Endodermal cell (in vitro differentiated cells): Measurements from ENCODE around the gene KCNJ2. TPM values are rescaled to one million over a fixed set of nuclear protein-coding genes. Genes with fewer than 3 reads are reported as not detected.
A peak's percentile ranks its signal among the peaks of the same experiment; 100 is the strongest.

Experiments
- DNase-seq: peaks from one replicate; pipeline ENCODE4 v3.0.0-alpha.2; 2017
- H3K27ac ChIP-seq: 2 replicates; pipeline ENCODE4 v1.5.1; 2013; ENCODE audit warnings: mild to moderate bottlenecking, low read depth, low read length, moderate library complexity
- H3K27me3 ChIP-seq: 2 replicates; pipeline ENCODE4 v1.6.1; 2013; ENCODE audit warnings: mild to moderate bottlenecking, low read length, moderate library complexity; ENCODE audit not compliant: insufficient read depth, control insufficient read depth, poor library complexity, severe bottlenecking
- H3K36me3 ChIP-seq: 2 replicates; pipeline ENCODE4 v1.7.0; 2013; ENCODE audit warnings: mild to moderate bottlenecking, low read length, moderate library complexity; ENCODE audit not compliant: control insufficient read depth, insufficient read depth
- H3K4me1 ChIP-seq: one replicate; pipeline ENCODE4 v1.7.0; 2013; ENCODE audit warnings: low read length; ENCODE audit not compliant: control insufficient read depth, insufficient read depth
- H3K4me3 ChIP-seq: 2 replicates; pipeline ENCODE4 v1.5.1; 2013; ENCODE audit warnings: mild to moderate bottlenecking, low read length, moderate library complexity
- H3K9ac ChIP-seq: 2 replicates; pipeline ENCODE4 v1.6.1; 2013; ENCODE audit warnings: mild to moderate bottlenecking, low read length, moderate library complexity; ENCODE audit not compliant: poor library complexity, severe bottlenecking; ENCODE audit errors: extremely low read depth
- H3K9me3 ChIP-seq: 2 replicates; pipeline ENCODE4 v1.6.1; 2013; ENCODE audit warnings: mild to moderate bottlenecking, low read length, moderate library complexity; ENCODE audit not compliant: control insufficient read depth
- H3K27ac Mint-ChIP-seq: 2 replicates; pipeline ENCODE4 v1.8.0; 2020; ENCODE audit warnings: mixed read lengths
- H3K27me3 Mint-ChIP-seq: 2 replicates; pipeline ENCODE4 v1.8.0; 2021; ENCODE audit warnings: mild to moderate bottlenecking, mixed read lengths; ENCODE audit not compliant: insufficient read depth
- H3K36me3 Mint-ChIP-seq: 2 replicates; pipeline ENCODE4 v1.8.0; 2020; ENCODE audit warnings: low read depth, mixed read lengths
- H3K4me1 Mint-ChIP-seq: 2 replicates; pipeline ENCODE4 v1.8.0; 2020; ENCODE audit warnings: mixed read lengths
- H3K4me3 Mint-ChIP-seq: 2 replicates; pipeline ENCODE4 v1.8.0; 2020; ENCODE audit warnings: mild to moderate bottlenecking, moderate library complexity, mixed read lengths
- H3K9me3 Mint-ChIP-seq: 2 replicates; pipeline ENCODE4 v1.8.0; 2020; ENCODE audit warnings: mild to moderate bottlenecking, mixed read lengths
- CTCF ChIP-seq: fragments of 200-600 bp; sonication (generic); conservative IDR thresholded peaks from 2 replicates; pipeline ENCODE4 v1.5.0; 2021; ENCODE audit warnings: antibody characterized with exemption, mild to moderate bottlenecking
- WGBS, 2 experiments: methylation state at CpG; one replicate each; pipeline versions ENCODE4 v1.1.5 to v1.1.7; 2013; ENCODE audit warnings: missing lambda C conversion rate in 2 of 2, mixed read lengths in 1 of 2; ENCODE audit not compliant: insufficient coverage in 1 of 2, insufficient read length in 1 of 2; 5-methylcytosine and 5-hydroxymethylcytosine counted together
- long read RNA-seq, 4 experiments: library from polyadenylated mRNA in 2 of 4; library from RNA in 1 of 4; library from capped mRNA in 1 of 4; stranded (forward) in 3 of 4; unstranded in 1 of 4; transcript quantifications; one replicate each; pipeline ENCODE4 v2.0.0, GENCODE V29; 2020 to 2021; ENCODE audit warnings: inconsistent platforms in 1 of 4
- polyA plus RNA-seq, 2 experiments: library from polyadenylated mRNA; stranded (reverse); fragments of 50-300 nt; gene quantifications; one replicate each; pipeline ENCODE4 v1.2.3, GENCODE V29; 2013
- total RNA-seq, 2 donors: library from RNA; stranded (reverse); fragmentation: NEBNext Ultra II Directional in 1 of 2; extraction: Animal tissue kit (Norgen Biotek cat#: 25700) in 1 of 2; gene quantifications; 2 replicates in 1 of 2; 3 replicates in 1 of 2; pipeline ENCODE4 v1.2.1, GENCODE V29; 2021

The KCNJ2 gene
- total RNA-seq: 1 to 10 TPM in 1 of 2 donors, under 1 TPM in 1; 0.35 to 1.3 TPM
- 0.82 TPM for polyA plus RNA-seq (2013, experiment 1 of 2)
- 0.62 TPM for polyA plus RNA-seq (2013, experiment 2 of 2)
- long read RNA-seq, experiment 1: 0 reads
- long read RNA-seq, experiment 2: 0 reads
- long read RNA-seq, experiment 3: 0 reads
- long read RNA-seq, experiment 4: 0 reads

- Histone ChIP-seq H3K36me3 (no peaks in the 10 kb centered on the region), H3K27me3 (peaks cover 57% of the 10 kb centered on the region)
Observed at GRCh38 chr17:70168977-70169708, at the start of gene KCNJ2. Gene KCNJ2 (plus strand): TSS chr17:70169532. CDS start chr17:70175040, 5,508 bp downstream.

GRCh38 chr17:70119545-70119944, 49.8 kb upstream of the KCNJ2 start:
- DNase-seq: peak; percentile 57
- 100% methylated on average over 1 of the region's 1 CpG; no CpG with 5 or more reads in 1 of the 2 experiments for WGBS, 2 experiments
- peaks cover 19% of the 10 kb centered on the region for H3K4me1 Mint-ChIP-seq

More at GRCh38 chr17:70168977-70169708, at the start of gene KCNJ2:
- H3K27ac Mint-ChIP-seq: peak within 1 kb of the TSS; percentile 57
- Histone ChIP-seq H3K4me1 (no peaks in the 10 kb centered on the region), H3K27ac (no peak within 1 kb of the TSS), H3K9me3 (no peaks in the 10 kb centered on the region), H3K4me3 (peak within 1 kb of the TSS; percentile 88), H3K9ac (peak within 1 kb of the TSS; percentile 18)
- peak; percentile 98 for DNase-seq
- no peak for TF ChIP-seq CTCF
- H3K27me3 Mint-ChIP-seq: peaks cover 39% of the 10 kb centered on the region
- H3K36me3 Mint-ChIP-seq: no peaks in the 10 kb centered on the region
- no peaks in the 10 kb centered on the region for H3K9me3 Mint-ChIP-seq
- H3K4me3 Mint-ChIP-seq: peak within 1 kb of the TSS; percentile 82
- 0% methylated on average over 16 to 67 of the region's 67 CpGs for WGBS, 2 experiments
- peaks cover 13% of the 10 kb centered on the region for H3K4me1 Mint-ChIP-seq

GRCh38 chr17:70119983-70120382, 49.3 kb upstream of the KCNJ2 start:
- no peak for DNase-seq
- no peak overlapping the region for H3K27ac Mint-ChIP-seq
- peaks cover 22% of the 10 kb centered on the region for H3K4me1 Mint-ChIP-seq
- Histone ChIP-seq H3K9ac (no peak overlapping the region), H3K27me3 (peaks cover 28% of the 10 kb centered on the region), H3K9me3 (peaks cover 13% of the 10 kb centered on the region), H3K4me1 (no peaks in the 10 kb centered on the region), H3K36me3 (no peaks in the 10 kb centered on the region), H3K27ac (no peak overlapping the region), H3K4me3 (no peak overlapping the region)
- H3K9me3 Mint-ChIP-seq: peaks cover 18% of the 10 kb centered on the region
- no peak overlapping the region for H3K4me3 Mint-ChIP-seq
- H3K36me3 Mint-ChIP-seq: no peaks in the 10 kb centered on the region
- 80 to 93% methylated on average over 1 to 2 of the region's 2 CpGs for WGBS, 2 experiments
- no peak for TF ChIP-seq CTCF
- H3K27me3 Mint-ChIP-seq: peaks cover 20% of the 10 kb centered on the region

More at GRCh38 chr17:70119545-70119944, 49.8 kb upstream of the KCNJ2 start:
- H3K4me1 ChIP-seq: no peaks in the 10 kb centered on the region
- Mint-ChIP-seq H3K4me3 (no peak overlapping the region), H3K27ac (no peak overlapping the region), H3K9me3 (peaks cover 18% of the 10 kb centered on the region), H3K36me3 (no peaks in the 10 kb centered on the region), H3K27me3 (peaks cover 23% of the 10 kb centered on the region)
- no peak overlapping the region for H3K27ac ChIP-seq
- no peaks in the 10 kb centered on the region for H3K36me3 ChIP-seq
- H3K9me3 ChIP-seq: peaks cover 13% of the 10 kb centered on the region
- no peak overlapping the region for H3K4me3 ChIP-seq
- no peak overlapping the region for H3K9ac ChIP-seq
- H3K27me3 ChIP-seq: peaks cover 32% of the 10 kb centered on the region
- TF ChIP-seq CTCF: no peak
